Measurements from ENCODE around the gene NEURL1B. TPM values are rescaled to one million over a fixed set of nuclear protein-coding genes. Genes with fewer than 3 reads are reported as not detected.

NEURL1B gene
- total RNA-seq, 4 donors from 2014 or later: 21.7 to 59.9 (median 41.5) TPM

DNA sequence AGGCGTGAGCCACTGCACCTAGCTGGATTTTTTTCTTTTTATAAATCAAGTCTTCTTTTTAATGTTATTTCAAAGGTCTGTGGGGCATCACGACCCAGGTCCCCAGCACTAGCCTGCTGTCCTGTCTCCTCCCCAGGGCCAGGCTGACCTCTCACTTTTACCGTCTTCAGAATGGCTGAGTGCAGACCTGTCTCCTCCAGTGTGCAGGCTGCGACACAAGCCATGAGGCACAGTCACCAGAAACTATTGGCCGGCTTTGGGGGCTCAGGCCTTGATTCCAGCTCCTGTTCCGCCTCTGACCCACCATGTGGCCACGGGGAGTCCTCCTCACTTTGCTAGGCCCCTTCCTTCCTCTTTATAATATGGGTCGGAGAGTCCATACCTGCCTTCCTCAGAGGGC, 46.6 kb upstream of the NEURL1B start:
- TF ChIP-seq POLR2AphosphoS5 (IDR thresholded peaks at IDR 0.05): no peak
- no peak for TF ChIP-seq CTCF (IDR thresholded peaks at IDR 0.05)
- TF ChIP-seq POLR2A (IDR thresholded peaks at IDR 0.05): no peak
- no peak for TF ChIP-seq EP300 (IDR thresholded peaks at IDR 0.05)
- no peak for ATAC-seq
- 93 to 100% methylated on average over 4 to 5 of the region's 8 CpGs for WGBS, 2 donors (ENCODE audit: low coverage in 1 of 2)

GRCh38 chr5:172594867-172595466, 46.1 kb upstream of the NEURL1B start:
- Histone ChIP-seq H3K4me3 (no peak overlapping the region), H3K27ac (no peak overlapping the region), H3K27me3 (no peaks in the 10 kb centered on the region), H3K4me1 (peaks cover 0 to 9% (median 0%) of the 10 kb centered on the region in 3 donors), H3K9me3 (no peaks in the 10 kb centered on the region), H3K36me3 (no peaks in the 10 kb centered on the region)
- TF ChIP-seq POLR2A (IDR thresholded peaks at IDR 0.05): no peak
- no peak for TF ChIP-seq EP300 (IDR thresholded peaks at IDR 0.05)
- TF ChIP-seq CTCF (IDR thresholded peaks at IDR 0.05): no peak
- TF ChIP-seq POLR2AphosphoS5 (IDR thresholded peaks at IDR 0.05): no peak
- WGBS, 2 donors (ENCODE audit: low coverage in 1 of 2): 49 to 75% methylated on average over 2 of the region's 9 CpGs
- ATAC-seq: no peak

More for the DNA sequence above, 46.6 kb upstream of the NEURL1B start:
- H3K36me3 ChIP-seq: no peaks in the 10 kb centered on the region
- H3K4me1 ChIP-seq: peaks cover 0 to 9% (median 0%) of the 10 kb centered on the region in 3 donors
- no peak overlapping the region for H3K4me3 ChIP-seq
- H3K27ac ChIP-seq: no peak overlapping the region
- H3K9me3 ChIP-seq: no peaks in the 10 kb centered on the region
- no peaks in the 10 kb centered on the region for H3K27me3 ChIP-seq

- no peaks in the 10 kb centered on the region for H3K27me3 ChIP-seq
- ATAC-seq: no peak
- H3K27ac ChIP-seq: no peak overlapping the region
- TF ChIP-seq POLR2AphosphoS5 (IDR thresholded peaks at IDR 0.05) (no peak), EP300 (IDR thresholded peaks at IDR 0.05) (no peak), CTCF (IDR thresholded peaks at IDR 0.05) (no peak), POLR2A (IDR thresholded peaks at IDR 0.05) (no peak)
- 93 to 100% methylated on average over 1 to 8 of the region's 14 CpGs for WGBS, 2 donors (ENCODE audit: low coverage in 1 of 2)
- H3K36me3 ChIP-seq: no peaks in the 10 kb centered on the region
- peaks cover 0 to 16% (median 4%) of the 10 kb centered on the region in 3 donors for H3K4me1 ChIP-seq
- H3K9me3 ChIP-seq: no peaks in the 10 kb centered on the region
- H3K4me3 ChIP-seq: no peak overlapping the region
These were observed 45.2 kb upstream of the NEURL1B start for GRCh38 chr5:172595596-172596455.

- 91 to 93% methylated on average over 6 to 7 of the region's 7 CpGs for WGBS, 2 donors (ENCODE audit: low coverage in 1 of 2)
These were observed 44.3 kb upstream of the NEURL1B start for GRCh38 chr5:172596638-172597231.

More at GRCh38 chr5:172596638-172597231, 44.3 kb upstream of the NEURL1B start:
- Histone ChIP-seq H3K27ac (no peak overlapping the region), H3K9me3 (no peaks in the 10 kb centered on the region), H3K27me3 (no peaks in the 10 kb centered on the region), H3K4me1 (peaks cover 0 to 22% (median 4%) of the 10 kb centered on the region in 3 donors), H3K4me3 (no peak overlapping the region), H3K36me3 (no peaks in the 10 kb centered on the region)
- ATAC-seq: no peak
- TF ChIP-seq EP300 (IDR thresholded peaks at IDR 0.05): no peak
- TF ChIP-seq POLR2A (IDR thresholded peaks at IDR 0.05): no peak
- TF ChIP-seq CTCF (IDR thresholded peaks at IDR 0.05): no peak
- TF ChIP-seq POLR2AphosphoS5 (IDR thresholded peaks at IDR 0.05): no peak

All from gastroesophageal sphincter (tissue), 4 donors.